K562 (cell line): ENCODE results near the gene TRIM2. TPM values are rescaled to one million over a fixed set of nuclear protein-coding genes. Genes with fewer than 3 reads are reported as not detected.
A peak's percentile ranks its signal among the peaks of the same experiment; 100 is the strongest.

Source experiments
- BRF1 ChIP-seq: IDR thresholded peaks from 3 replicates; pipeline ENCODE4 v1.6.1; 2011; ENCODE audit warnings: borderline replicate concordance, mild to moderate bottlenecking; ENCODE audit not compliant: insufficient read length; ENCODE audit errors: extremely low read depth
- CBFA2T3 ChIP-seq: fragments of 450-650 bp; IDR thresholded peaks from 2 replicates; pipeline ENCODE4 v1.6.1; 2017
- EP300 ChIP-seq: IDR thresholded peaks from 2 replicates; pipeline ENCODE4 v1.6.1; 2012; ENCODE audit warnings: low read length, improper control_type of control experiment
- ESRRB ChIP-seq: fragments of 250-450 bp; sonication (Bioruptor Pico); IDR thresholded peaks from 2 replicates; pipeline ENCODE4 v1.5.0; 2020; ENCODE audit warnings: mild to moderate bottlenecking, moderate library complexity, borderline replicate concordance
- ETS2 ChIP-seq: IDR thresholded peaks from 2 replicates; pipeline ENCODE4 v1.6.1; 2016; ENCODE audit warnings: borderline replicate concordance, missing genetic modification characterization, mild to moderate bottlenecking, moderate library complexity, missing compliant biosample characterization; ENCODE audit not compliant: poor library complexity, severe bottlenecking
- KLF10 ChIP-seq: fragments of 250-450 bp; sonication (Bioruptor Pico); IDR thresholded peaks from 2 replicates; pipeline ENCODE4 v1.6.1; 2021; ENCODE audit warnings: matching md5 sums
- KLF16 ChIP-seq: IDR thresholded peaks from 2 replicates; pipeline ENCODE4 v1.6.1; 2016; ENCODE audit warnings: antibody characterized with exemption
- MITF ChIP-seq: IDR thresholded peaks from 2 replicates; pipeline ENCODE4 v1.6.1; 2014; ENCODE audit warnings: antibody characterized with exemption
- NFATC3 ChIP-seq: fragments of 450-650 bp; IDR thresholded peaks from 2 replicates; pipeline ENCODE4 v1.6.1; 2017; ENCODE audit warnings: mild to moderate bottlenecking
- PHTF2 ChIP-seq: fragments of 250-450 bp; sonication (Bioruptor Pico); IDR thresholded peaks from 2 replicates; pipeline ENCODE4 v1.5.0; 2021; ENCODE audit warnings: mild to moderate bottlenecking
- PKNOX1 ChIP-seq: fragments of 450-650 bp; IDR thresholded peaks from 2 replicates; pipeline ENCODE4 v1.6.1; 2016
- POLR2G ChIP-seq: fragments of 200-400 bp; formaldehyde crosslinking; IDR thresholded peaks from 2 replicates; pipeline ENCODE4 v1.6.1; 2017; ENCODE audit warnings: low read depth, mild to moderate bottlenecking, antibody characterized with exemption, low read length, moderate library complexity
- RUNX1 ChIP-seq: sonication (generic); IDR thresholded peaks from 2 replicates; pipeline ENCODE4 v1.6.1; 2016; ENCODE audit warnings: antibody characterized with exemption, low read depth
- SNAPC5 ChIP-seq: fragments of 250-450 bp; sonication (Bioruptor Pico); IDR thresholded peaks from 2 replicates; pipeline ENCODE4 v1.8.0; 2021; ENCODE audit warnings: moderate library complexity, mild to moderate bottlenecking, inconsistent platforms
- ZBTB1 ChIP-seq: sonication (generic); formaldehyde crosslinking; IDR thresholded peaks from 2 replicates; pipeline ENCODE4 v1.8.1; 2023; ENCODE audit warnings: missing genetic modification reagents, low read depth, mild to moderate bottlenecking, borderline replicate concordance
- ZNF174 ChIP-seq: fragments of 250-450 bp; sonication (Bioruptor Pico); IDR thresholded peaks from 2 replicates; pipeline ENCODE4 v1.4.0; 2020; ENCODE audit warnings: mild to moderate bottlenecking
- ZNF282 ChIP-seq: sonication (generic); formaldehyde crosslinking; IDR thresholded peaks from 2 replicates; pipeline ENCODE4 v1.8.1; 2023; ENCODE audit warnings: missing genetic modification reagents
- ZNF444 ChIP-seq: fragments of 250-450 bp; sonication (Bioruptor Pico); IDR thresholded peaks from 2 replicates; pipeline ENCODE4 v1.4.0; 2020; ENCODE audit warnings: mild to moderate bottlenecking, moderate library complexity
- ZNF644 ChIP-seq: fragments of 200-800 bp; sonication (Bioruptor generic); IDR thresholded peaks from 2 replicates; pipeline ENCODE4 v1.6.1; 2016; ENCODE audit warnings: low read depth, missing genetic modification characterization, missing compliant biosample characterization
- polyA plus RNA-seq, 8 experiments: library from polyadenylated mRNA; depleted of rRNA in 4 of 8; stranded (reverse) in 5 of 8; unstranded in 3 of 8; fragments of >200 nt; fragmentation: Nextera tagmentation in 2 of 8; fragmentation: Illumina TruSeq in 1 of 8; extraction: Ambion mirVana in 2 of 8; extraction: Trizol in 1 of 8; gene quantifications; 2 replicates each; pipeline versions ENCODE4 v1.2.1 to v1.2.3, GENCODE V29; 2011 to 2014; ENCODE audit warnings: inconsistent platforms in 1 of 8, missing spikeins in 1 of 8
- total RNA-seq, 7 experiments: library from RNA; depleted of rRNA in 6 of 7; stranded (reverse); fragments of >200 nt in 6 of 7; fragmentation: Illumina TruSeq in 2 of 7; extraction: Trizol in 2 of 7; gene quantifications; 2 replicates each; pipeline versions ENCODE4 v1.2.1 to v1.2.3, GENCODE V29; 2011 to 2021; ENCODE audit warnings: low replicate concordance in 1 of 7
- TF ChIP-seq, protein P1 (sequence below): fragments of 450-650 bp; formaldehyde crosslinking; IDR thresholded peaks from 2 replicates; pipeline ENCODE4 v1.4.0; 2020; ENCODE audit warnings: mild to moderate bottlenecking, mixed read lengths
- TF ChIP-seq, protein P2 (sequence below): fragments of 250-450 bp; sonication (Bioruptor Pico); IDR thresholded peaks from 2 replicates; pipeline ENCODE4 v1.4.0; 2020

Gene TRIM2
- total and polyA plus RNA-seq, 9 of the 15 experiments (the other 6 are each of a cell fraction or from before 2014, with no cell fraction given), result 0.01 to 0.41 (median 0.13) TPM; not detected in 1

DNA sequence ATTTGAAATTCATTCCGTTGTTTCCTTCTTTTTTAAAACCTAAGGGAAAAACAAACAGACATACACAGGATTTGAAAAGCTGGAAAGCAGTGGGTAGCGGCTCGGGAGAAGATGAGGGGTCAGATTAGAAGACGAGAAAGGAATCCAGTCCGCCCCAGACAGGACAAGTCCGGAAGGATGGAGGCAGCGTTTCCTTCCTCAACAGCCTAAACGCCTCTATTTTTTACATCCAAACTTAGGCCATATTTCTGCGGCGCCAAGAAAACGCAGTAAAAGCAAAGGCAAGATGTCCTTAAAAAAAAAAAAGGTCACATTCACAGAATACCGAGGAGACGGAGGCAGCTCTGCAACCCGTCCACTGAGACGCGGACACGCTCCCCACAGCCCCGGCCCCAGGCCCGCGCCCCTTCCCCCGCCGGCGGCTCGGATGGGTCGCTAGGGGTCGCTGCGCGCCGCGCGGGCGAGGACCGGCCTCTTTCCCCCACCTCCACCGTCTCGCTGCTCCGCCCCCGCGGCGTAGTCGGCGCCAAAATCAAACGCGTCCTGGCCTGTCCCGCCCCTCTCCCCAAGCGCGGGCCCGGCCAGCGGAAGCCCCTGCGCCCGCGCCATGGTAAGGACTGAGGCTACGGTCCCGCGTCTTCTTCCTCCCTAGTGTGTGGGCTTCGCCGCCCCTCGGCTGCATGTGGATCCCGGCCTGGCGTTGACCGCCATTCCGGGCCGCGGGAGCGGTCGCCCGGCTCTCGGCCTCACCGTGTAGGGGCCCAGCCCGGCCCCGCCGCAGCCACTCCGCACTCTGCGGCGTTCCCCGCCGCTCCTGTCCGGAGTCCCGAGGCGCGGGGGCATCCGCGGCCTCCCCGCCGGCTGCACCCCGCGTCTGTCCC is 140.1 kb downstream of the TRIM2 start, which contains the start of gene MND1 (continued):
- TF ChIP-seq ZNF644 (tag), result no peak
- TF ChIP-seq ZBTB1 (CRISPR knock-in tag), result 0 out of 2 replicates have a peak, but pooled peaks have one; percentile 58
- TF ChIP-seq KLF16, result peak; percentile 41; the same call in 1 of the 2 replicates
- no peak for TF ChIP-seq SNAPC5 (CRISPR knock-in tag)
- TF ChIP-seq CBFA2T3, result 0 out of 2 replicates have a peak, but pooled peaks have one; percentile 8
- no peak for TF ChIP-seq BRF1
- no peak for TF ChIP-seq NFATC3
- no peak for TF ChIP-seq MITF
- TF ChIP-seq, protein P1, sequence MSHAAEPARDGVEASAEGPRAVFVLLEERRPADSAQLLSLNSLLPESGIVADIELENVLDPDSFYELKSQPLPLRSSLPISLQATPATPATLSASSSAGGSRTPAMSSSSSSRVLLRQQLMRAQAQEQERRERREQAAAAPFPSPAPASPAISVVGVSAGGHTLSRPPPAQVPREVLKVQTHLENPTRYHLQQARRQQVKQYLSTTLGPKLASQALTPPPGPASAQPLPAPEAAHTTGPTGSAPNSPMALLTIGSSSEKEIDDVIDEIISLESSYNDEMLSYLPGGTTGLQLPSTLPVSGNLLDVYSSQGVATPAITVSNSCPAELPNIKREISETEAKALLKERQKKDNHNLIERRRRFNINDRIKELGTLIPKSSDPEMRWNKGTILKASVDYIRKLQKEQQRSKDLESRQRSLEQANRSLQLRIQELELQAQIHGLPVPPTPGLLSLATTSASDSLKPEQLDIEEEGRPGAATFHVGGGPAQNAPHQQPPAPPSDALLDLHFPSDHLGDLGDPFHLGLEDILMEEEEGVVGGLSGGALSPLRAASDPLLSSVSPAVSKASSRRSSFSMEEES (CRISPR knock-in tag), result no peak
- no peak for TF ChIP-seq ZNF174 (CRISPR knock-in tag)
- TF ChIP-seq ESRRB (CRISPR knock-in tag), result no peak
- no peak for TF ChIP-seq EP300
- TF ChIP-seq, protein P2, sequence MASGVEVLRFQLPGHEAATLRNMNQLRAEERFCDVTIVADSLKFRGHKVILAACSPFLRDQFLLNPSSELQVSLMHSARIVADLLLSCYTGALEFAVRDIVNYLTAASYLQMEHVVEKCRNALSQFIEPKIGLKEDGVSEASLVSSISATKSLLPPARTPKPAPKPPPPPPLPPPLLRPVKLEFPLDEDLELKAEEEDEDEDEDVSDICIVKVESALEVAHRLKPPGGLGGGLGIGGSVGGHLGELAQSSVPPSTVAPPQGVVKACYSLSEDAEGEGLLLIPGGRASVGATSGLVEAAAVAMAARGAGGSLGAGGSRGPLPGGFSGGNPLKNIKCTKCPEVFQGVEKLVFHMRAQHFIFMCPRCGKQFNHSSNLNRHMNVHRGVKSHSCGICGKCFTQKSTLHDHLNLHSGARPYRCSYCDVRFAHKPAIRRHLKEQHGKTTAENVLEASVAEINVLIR (CRISPR knock-in tag), result no peak
- TF ChIP-seq ETS2 (tag), result no peak
- TF ChIP-seq ZNF282 (CRISPR knock-in tag), result 0 out of 2 replicates have a peak, but pooled peaks have one; percentile 25
- TF ChIP-seq PKNOX1, result no peak
- TF ChIP-seq RUNX1, result no peak
- TF ChIP-seq ZNF444 (CRISPR knock-in tag), result no peak
- peak; percentile 98 for TF ChIP-seq POLR2G
- TF ChIP-seq KLF10 (CRISPR knock-in tag), result no peak
- TF ChIP-seq PHTF2 (CRISPR knock-in tag), result no peak
